PC-3 (cell line): Measurements from ENCODE around the gene DGUOK. TPM values are rescaled to one million over a fixed set of nuclear protein-coding genes. Genes with fewer than 3 reads are reported as not detected.
"Not testable (repeated sequence)": the region's sequence is repeated elsewhere in the genome, so short reads cannot be mapped to it uniquely, and the experiment has no call there.

Experiments
- ATAC-seq: fragments of 200-7000 bp; cut with Tn5 transposase; 2 replicates; pipeline ENCODE4 v1.9.1; 2020; ENCODE audit warnings: mild to moderate bottlenecking, moderate library complexity
- BruUV-seq: library from RNA; stranded (reverse); fragments of 400-500 nt; replicated peaks from 2 replicates; lab custom pipeline; 2021; lab: Mats Ljungman, UMichigan
- CTCF ChIA-PET: fragments of 300-600 bp; sonication (Branson Sonifier 250); formaldehyde crosslinking; loops from one replicate; lab custom pipeline; 2022; ENCODE audit warnings: antibody characterized with exemption; lab: Charles Lee
- POLR2A ChIA-PET: fragments of 300-600 bp; sonication (Branson Sonifier 250); formaldehyde crosslinking; loops from one replicate; lab custom pipeline; 2022; ENCODE audit warnings: antibody characterized with exemption; ENCODE audit not compliant: unreplicated experiment; lab: Charles Lee
- DNase-seq: peaks from one replicate; pipeline ENCODE4 v3.0.0-alpha.2; 2015
- H2AFZ ChIP-seq: fragments of 300-600 bp; sonication (generic); 2 replicates; pipeline ENCODE4 v1.6.0; 2016; ENCODE audit warnings: antibody characterized with exemption, low read length
- H3F3A ChIP-seq: fragments of 300-600 bp; sonication (generic); one replicate; pipeline ENCODE4 v1.6.0; 2017; ENCODE audit warnings: antibody characterized with exemption, low read length, control low read depth, mild to moderate bottlenecking; ENCODE audit not compliant: unreplicated experiment
- H3K27ac ChIP-seq: fragments of 300-600 bp; sonication (generic); 2 replicates; pipeline ENCODE4 v1.5.1; 2016; ENCODE audit warnings: mild to moderate bottlenecking, low read length
- H3K27me3 ChIP-seq: fragments of 300-600 bp; sonication (generic); 2 replicates; pipeline ENCODE4 v1.6.1; 2016; ENCODE audit warnings: low read length, mixed read lengths
- H3K36me3 ChIP-seq: fragments of 300-600 bp; sonication (generic); 2 replicates; pipeline ENCODE4 v1.6.1; 2016; ENCODE audit warnings: low read depth, mixed run types, low read length, mixed read lengths
- H3K4me1 ChIP-seq: fragments of 300-600 bp; sonication (generic); 2 replicates; pipeline ENCODE4 v1.5.1; 2016; ENCODE audit warnings: low read length; ENCODE audit not compliant: insufficient read depth
- H3K4me2 ChIP-seq: fragments of 300-600 bp; sonication (generic); 2 replicates; pipeline ENCODE4 v1.6.0; 2016; ENCODE audit warnings: low read length
- H3K4me3 ChIP-seq: fragments of 300-600 bp; sonication (generic); 2 replicates; pipeline ENCODE4 v1.5.1; 2016; ENCODE audit warnings: mild to moderate bottlenecking, low read length, mixed read lengths
- H3K79me2 ChIP-seq: fragments of 300-600 bp; sonication (generic); 2 replicates; pipeline ENCODE4 v1.6.1; 2017; ENCODE audit warnings: low read length, mixed read lengths
- H3K9ac ChIP-seq: fragments of 300-600 bp; sonication (generic); 2 replicates; pipeline ENCODE4 v1.6.0; 2016; ENCODE audit warnings: mild to moderate bottlenecking, low read length
- H3K9me2 ChIP-seq: fragments of 300-600 bp; sonication (generic); replicated peaks from 2 replicates; pipeline ENCODE4 v1.6.1; 2016; ENCODE audit warnings: mixed run types, low read length, mixed read lengths
- H3K9me3 ChIP-seq: fragments of 300-600 bp; sonication (generic); 2 replicates; pipeline ENCODE4 v1.6.1; 2016; ENCODE audit warnings: low read length, mixed read lengths
- H4K20me1 ChIP-seq: fragments of 300-600 bp; sonication (generic); 2 replicates; pipeline ENCODE4 v1.6.1; 2016; ENCODE audit warnings: low read length, mixed read lengths
- EZH2 ChIP-seq: fragments of 300-600 bp; sonication (generic); IDR thresholded peaks from one replicate; pipeline ENCODE4 v1.6.1; 2017; ENCODE audit warnings: antibody characterized with exemption, mild to moderate bottlenecking, low read length; ENCODE audit not compliant: unreplicated experiment
- EZH2phosphoT487 ChIP-seq: fragments of 300-600 bp; sonication (generic); IDR thresholded peaks from 2 replicates; pipeline ENCODE4 v1.6.1; 2018; ENCODE audit warnings: mild to moderate bottlenecking, antibody characterized with exemption, low read length, borderline replicate concordance
- intact Hi-C: fragments of 100-400 bp; cut with micrococcal nuclease; formaldehyde crosslinking; loops from 2 replicates; pipeline ENCODE4 v1.9.0; 2023
- total RNA-seq: library from RNA; depleted of rRNA; stranded (reverse); fragments of >200 nt; gene quantifications from 2 replicates; pipeline ENCODE4 v1.2.3, GENCODE V29; 2014
- TF ChIP-seq, protein P1 (sequence below): fragments of 300-600 bp; sonication (generic); conservative IDR thresholded peaks from 2 replicates; pipeline ENCODE4 v1.5.1; 2017; ENCODE audit warnings: antibody characterized with exemption, low read depth, mild to moderate bottlenecking, low read length

Gene DGUOK
- total RNA-seq, 1 experiment from 2014 or later, result 61.3 TPM

DNA sequence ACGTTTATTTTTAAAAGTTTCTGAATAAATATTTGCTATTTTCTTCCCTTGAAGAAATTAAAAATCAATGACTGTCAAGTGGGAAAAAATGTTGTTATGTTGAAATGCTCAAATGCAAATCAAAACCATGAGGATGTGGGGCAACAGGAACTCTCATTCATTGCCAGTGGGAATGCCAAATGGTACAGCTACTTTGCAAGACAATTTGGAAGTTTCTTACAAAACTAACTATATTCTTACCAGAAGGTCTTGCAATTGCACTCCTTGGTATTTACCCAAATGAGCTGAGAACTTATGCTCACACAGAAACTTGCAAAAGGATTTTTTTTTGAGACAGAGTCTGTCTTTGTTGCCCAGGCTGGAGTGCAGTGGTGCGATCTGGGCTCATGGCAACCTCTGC is 41.3 kb upstream of the DGUOK start:
- no peak for ATAC-seq
- Histone ChIP-seq H3K9me3 (no peaks in the 10 kb centered on the region), H3K4me3 (no peak overlapping the region), H4K20me1 (no peaks in the 10 kb centered on the region), H3F3A (no peaks in the 10 kb centered on the region), H3K9me2 (no peaks in the 10 kb centered on the region), H3K36me3 (no peaks in the 10 kb centered on the region), H3K9ac (no peak overlapping the region), H2AFZ (no peak overlapping the region), H3K4me2 (no peak overlapping the region), H3K27me3 (no peaks in the 10 kb centered on the region), H3K79me2 (no peaks in the 10 kb centered on the region), H3K27ac (no peak overlapping the region), H3K4me1 (peaks cover 5% of the 10 kb centered on the region)
- no peak for DNase-seq
- ChIA-PET POLR2A (no interaction called here), CTCF (no interaction called here)
- TF ChIP-seq EZH2 (no peak), EZH2phosphoT487 (no peak)
- TF ChIP-seq, protein P1, sequence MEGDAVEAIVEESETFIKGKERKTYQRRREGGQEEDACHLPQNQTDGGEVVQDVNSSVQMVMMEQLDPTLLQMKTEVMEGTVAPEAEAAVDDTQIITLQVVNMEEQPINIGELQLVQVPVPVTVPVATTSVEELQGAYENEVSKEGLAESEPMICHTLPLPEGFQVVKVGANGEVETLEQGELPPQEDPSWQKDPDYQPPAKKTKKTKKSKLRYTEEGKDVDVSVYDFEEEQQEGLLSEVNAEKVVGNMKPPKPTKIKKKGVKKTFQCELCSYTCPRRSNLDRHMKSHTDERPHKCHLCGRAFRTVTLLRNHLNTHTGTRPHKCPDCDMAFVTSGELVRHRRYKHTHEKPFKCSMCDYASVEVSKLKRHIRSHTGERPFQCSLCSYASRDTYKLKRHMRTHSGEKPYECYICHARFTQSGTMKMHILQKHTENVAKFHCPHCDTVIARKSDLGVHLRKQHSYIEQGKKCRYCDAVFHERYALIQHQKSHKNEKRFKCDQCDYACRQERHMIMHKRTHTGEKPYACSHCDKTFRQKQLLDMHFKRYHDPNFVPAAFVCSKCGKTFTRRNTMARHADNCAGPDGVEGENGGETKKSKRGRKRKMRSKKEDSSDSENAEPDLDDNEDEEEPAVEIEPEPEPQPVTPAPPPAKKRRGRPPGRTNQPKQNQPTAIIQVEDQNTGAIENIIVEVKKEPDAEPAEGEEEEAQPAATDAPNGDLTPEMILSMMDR, result no peak
- intact Hi-C loops, result no loop called here
- BruUV-seq, result no TSS peak

DNA sequence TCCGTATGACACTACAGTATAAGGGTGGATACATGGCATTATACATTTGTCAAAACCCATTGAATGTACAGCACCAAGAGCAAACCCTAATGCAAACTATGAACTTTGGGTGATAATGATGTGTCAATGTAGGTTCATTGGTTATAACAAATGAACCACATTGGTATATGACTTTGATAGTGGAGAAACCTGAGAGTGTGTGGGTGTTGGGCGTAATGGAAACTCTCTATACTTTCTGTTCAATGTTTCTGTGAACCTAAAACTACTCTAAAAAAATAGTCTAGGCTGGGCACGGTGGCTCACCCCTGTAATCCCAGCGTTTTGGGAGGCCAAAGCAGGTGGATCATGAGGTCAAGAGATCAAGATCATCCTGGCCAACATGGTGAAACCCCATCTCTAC is 40.3 kb upstream of the DGUOK start:
- intact Hi-C loops, result no loop called here
- H3K9me2 ChIP-seq, result no peaks in the 10 kb centered on the region
- no peak overlapping the region for H2AFZ ChIP-seq
- no peak for ATAC-seq
- H4K20me1 ChIP-seq, result no peaks in the 10 kb centered on the region
- no peak overlapping the region for H3K4me3 ChIP-seq
- DNase-seq, result no peak
- no peak overlapping the region for H3K27ac ChIP-seq
- no TSS peak for BruUV-seq
- H3K4me2 ChIP-seq, result no peak overlapping the region
- no peaks in the 10 kb centered on the region for H3K9me3 ChIP-seq
- H3K4me1 ChIP-seq, result peaks cover 5% of the 10 kb centered on the region
- no peak for TF ChIP-seq EZH2phosphoT487
- TF ChIP-seq, protein P1, result no peak
- no peak for TF ChIP-seq EZH2
- H3K27me3 ChIP-seq, result no peaks in the 10 kb centered on the region
- no peak overlapping the region for H3K9ac ChIP-seq
- no peaks in the 10 kb centered on the region for H3K79me2 ChIP-seq
- no peaks in the 10 kb centered on the region for H3K36me3 ChIP-seq
- ChIA-PET POLR2A (no interaction called here), CTCF (no interaction called here)
- no peaks in the 10 kb centered on the region for H3F3A ChIP-seq

DNA sequence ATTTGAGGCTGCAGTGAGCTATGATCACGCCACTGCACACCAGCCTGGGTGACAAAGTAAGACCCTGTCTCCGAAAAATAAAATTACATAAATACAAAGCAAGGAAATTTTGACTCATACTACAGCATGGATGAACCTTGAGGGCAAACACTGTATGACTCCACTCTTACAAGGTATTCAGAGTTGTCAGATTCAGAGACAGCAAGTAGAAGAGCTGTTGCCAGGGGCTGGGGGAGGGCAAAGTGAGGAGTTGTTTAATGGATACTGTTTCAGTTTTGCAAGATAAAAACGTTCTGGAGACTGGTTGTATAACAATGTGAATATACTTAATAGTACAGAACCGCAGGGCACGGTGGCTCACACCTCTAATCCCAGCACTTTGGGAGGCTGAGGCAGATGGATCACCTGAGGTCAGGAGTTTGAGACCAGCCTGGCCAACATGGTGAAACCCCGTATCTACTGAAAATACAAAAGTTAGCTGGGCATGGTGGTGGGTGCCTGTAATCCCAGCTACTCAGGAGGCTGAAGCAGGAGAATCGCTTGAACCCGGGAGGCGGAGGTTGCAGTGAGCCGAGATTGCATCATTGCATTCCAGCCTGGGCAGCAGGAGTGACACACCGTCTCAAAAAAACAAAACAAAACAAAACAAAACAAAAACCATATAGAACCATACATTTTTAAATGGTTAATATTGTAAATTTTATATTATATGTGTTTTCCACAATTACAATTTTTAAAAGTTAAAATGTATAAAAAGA is 38.9 kb upstream of the DGUOK start:
- H2AFZ ChIP-seq, H4K20me1 ChIP-seq, H3K4me3 ChIP-seq, H3K4me2 ChIP-seq, H3K79me2 ChIP-seq, intact Hi-C loops, ATAC-seq, H3K9me2 ChIP-seq, H3F3A ChIP-seq, H3K27me3 ChIP-seq, H3K27ac ChIP-seq, H3K9ac ChIP-seq, H3K9me3 ChIP-seq, CTCF ChIA-PET, H3K36me3 ChIP-seq, H3K4me1 ChIP-seq, BruUV-seq, POLR2A ChIA-PET: not testable (repeated sequence)
- DNase-seq, result peak; percentile 44
